HK-2 (cell line): Measurements from ENCODE around the gene GPC3.
"Not testable (repeated sequence)": the region's sequence is repeated elsewhere in the genome, so short reads cannot be mapped to it uniquely, and the experiment has no call there.

Source experiments
- DNase-seq: peaks from one replicate; pipeline ENCODE4 v3.0.0-alpha.2; 2018; ENCODE audit not compliant: unreplicated experiment

GPC3 gene

GRCh38 chrX:133995759-133996158 lies 10.4 kb upstream of the GPC3 start:
- no peak for DNase-seq

GRCh38 chrX:133994576-133994975 lies 9.2 kb upstream of the GPC3 start:
- no peak for DNase-seq

GRCh38 chrX:133992882-133993281 lies 7.5 kb upstream of the GPC3 start:
- DNase-seq = no peak

GRCh38 chrX:133991814-133992213 lies 6.4 kb upstream of the GPC3 start:
- no peak for DNase-seq

GRCh38 chrX:133991057-133991456 lies 5.7 kb upstream of the GPC3 start:
- DNase-seq = not testable (repeated sequence)

GRCh38 chrX:133989993-133990392 lies 4.6 kb upstream of the GPC3 start:
- no peak for DNase-seq

- DNase-seq = no peak
Measured at GRCh38 chrX:133989490-133989889, 4.1 kb upstream of the GPC3 start.

- no peak for DNase-seq
Measured at GRCh38 chrX:133988010-133988409, 2.6 kb upstream of the GPC3 start.

GRCh38 chrX:133987188-133987587 lies 1.8 kb upstream of the GPC3 start:
- no peak for DNase-seq

GRCh38 chrX:133985967-133986683 lies 731 bp upstream of the GPC3 start:
- DNase-seq = no peak

GRCh38 chrX:133984857-133985163 lies 584 bp downstream of the GPC3 start:
- DNase-seq = no peak

- no peak for DNase-seq
Measured at GRCh38 chrX:133983974-133984845, 1.2 kb downstream of the GPC3 start.

- no peak for DNase-seq
Measured at GRCh38 chrX:133983256-133983973, 2.0 kb downstream of the GPC3 start.

- no peak for DNase-seq
Measured at GRCh38 chrX:133981924-133982323, 3.5 kb downstream of the GPC3 start.

- DNase-seq = no peak
Measured at GRCh38 chrX:133980832-133981588, 4.4 kb downstream of the GPC3 start.

GRCh38 chrX:133980406-133980805 lies 5.0 kb downstream of the GPC3 start:
- DNase-seq = no peak

GRCh38 chrX:133979641-133980230 lies 5.7 kb downstream of the GPC3 start:
- DNase-seq = no peak

GRCh38 chrX:133973704-133974103 lies 11.7 kb downstream of the GPC3 start:
- DNase-seq = no peak

- no peak for DNase-seq
Measured at GRCh38 chrX:133972916-133973315, 12.5 kb downstream of the GPC3 start.

- no peak for DNase-seq
Measured at GRCh38 chrX:133971586-133971985, 13.8 kb downstream of the GPC3 start.

GRCh38 chrX:133970076-133970475 lies 15.3 kb downstream of the GPC3 start:
- no peak for DNase-seq

GRCh38 chrX:133969191-133969590 lies 16.2 kb downstream of the GPC3 start:
- DNase-seq = no peak
